HL-60/S4 treated with phorbol 12-myristate 13-acetate at 8.2 ng/mL for 4 days and 3 days (cell line): ENCODE data around the gene GREM2.

Experiments
- in situ Hi-C: fragments of 300-500 bp; cut with MboI; formaldehyde crosslinking; loops from 2 replicates; pipeline ENCODE4 v1.15.0; 2022; ENCODE audit warnings: low sequenced_read_pairs

GREM2 gene

DNA sequence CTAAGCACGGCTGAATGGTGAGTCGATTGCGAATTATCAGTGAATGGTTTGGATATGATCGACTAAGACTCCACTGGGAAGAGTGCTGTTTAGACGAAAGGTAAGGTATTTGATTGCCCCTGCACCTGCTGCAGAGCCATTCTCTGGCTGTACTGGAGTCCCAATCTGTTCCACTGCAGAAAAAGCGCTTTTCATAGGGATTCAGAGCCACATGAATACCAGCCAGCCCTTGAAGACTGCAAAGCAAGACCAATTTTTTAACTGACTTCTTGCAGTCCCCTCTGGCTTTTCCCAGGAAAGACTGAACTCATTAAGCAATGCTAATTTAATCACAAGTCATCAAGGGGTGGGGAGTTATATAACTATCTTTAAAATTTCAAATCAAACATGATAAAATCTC is 1.3 kb downstream of the GREM2 start:
- in situ Hi-C loops: no loop called here

- in situ Hi-C loops: no loop called here
Observed at GRCh38 chr1:240609527-240610060, 2.4 kb downstream of the GREM2 start.

GRCh38 chr1:240608707-240609106 is 3.2 kb downstream of the GREM2 start:
- in situ Hi-C loops: no loop called here

DNA sequence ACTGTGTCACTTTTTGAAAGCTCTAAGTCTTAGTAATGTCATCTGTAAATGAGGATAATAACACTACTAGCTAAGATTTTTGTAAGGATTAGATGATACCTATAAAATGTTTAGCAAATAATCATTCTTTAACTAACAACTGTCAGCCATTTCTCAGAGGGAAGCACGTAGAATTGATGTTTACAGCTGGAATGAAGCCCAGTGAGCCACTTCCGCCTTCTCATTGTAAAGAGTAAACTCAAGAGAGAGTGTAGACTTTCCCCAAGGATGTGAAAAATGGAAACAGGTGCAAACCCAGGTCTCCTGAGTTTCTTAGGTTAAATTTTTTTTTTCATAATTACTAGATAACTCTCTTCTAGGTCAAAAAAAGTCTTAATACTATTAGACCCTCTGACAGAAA is 4.9 kb downstream of the GREM2 start:
- in situ Hi-C loops: no loop called here

GRCh38 chr1:240602189-240602588 is 9.8 kb downstream of the GREM2 start:
- in situ Hi-C loops: no loop called here

DNA sequence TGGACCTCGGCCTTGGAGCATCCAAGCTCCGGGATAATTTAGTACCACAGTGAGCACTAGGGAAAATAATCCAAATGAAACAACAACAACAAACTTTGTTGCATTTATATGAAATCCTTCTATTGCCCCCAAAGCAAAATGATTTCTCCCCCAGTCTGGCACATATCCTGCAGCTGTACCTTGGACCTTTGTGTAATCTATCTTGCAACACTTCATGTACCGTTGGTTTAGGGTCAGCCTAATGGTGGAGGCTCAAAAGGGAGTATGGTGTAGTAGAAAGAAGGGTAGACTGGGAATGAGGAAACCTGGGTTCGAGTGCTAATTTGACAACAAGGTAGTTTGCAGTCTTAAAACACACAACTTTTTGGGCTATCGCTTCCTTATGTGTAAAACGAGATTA is 12.1 kb downstream of the GREM2 start:
- in situ Hi-C loops: no loop called here

DNA sequence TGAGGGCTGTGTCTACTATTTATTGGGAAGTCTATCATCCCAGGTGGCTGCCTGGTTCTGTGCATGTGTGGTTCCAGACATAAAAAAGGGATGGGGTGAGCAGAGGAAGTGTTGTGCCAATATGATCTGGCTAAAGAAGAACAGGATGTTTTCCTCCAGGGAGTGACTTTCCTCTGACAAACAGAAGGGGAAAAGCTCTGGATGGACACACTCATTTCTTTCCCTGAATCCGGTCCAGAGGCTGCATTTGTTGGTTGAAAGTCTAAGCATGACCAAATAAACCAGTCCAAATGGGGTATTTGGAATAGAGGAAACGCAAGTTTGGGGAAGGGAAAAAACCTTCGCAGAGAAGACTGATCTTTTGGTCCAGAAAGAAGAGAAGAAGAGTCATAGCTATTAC is 12.7 kb downstream of the GREM2 start:
- in situ Hi-C loops: no loop called here

DNA sequence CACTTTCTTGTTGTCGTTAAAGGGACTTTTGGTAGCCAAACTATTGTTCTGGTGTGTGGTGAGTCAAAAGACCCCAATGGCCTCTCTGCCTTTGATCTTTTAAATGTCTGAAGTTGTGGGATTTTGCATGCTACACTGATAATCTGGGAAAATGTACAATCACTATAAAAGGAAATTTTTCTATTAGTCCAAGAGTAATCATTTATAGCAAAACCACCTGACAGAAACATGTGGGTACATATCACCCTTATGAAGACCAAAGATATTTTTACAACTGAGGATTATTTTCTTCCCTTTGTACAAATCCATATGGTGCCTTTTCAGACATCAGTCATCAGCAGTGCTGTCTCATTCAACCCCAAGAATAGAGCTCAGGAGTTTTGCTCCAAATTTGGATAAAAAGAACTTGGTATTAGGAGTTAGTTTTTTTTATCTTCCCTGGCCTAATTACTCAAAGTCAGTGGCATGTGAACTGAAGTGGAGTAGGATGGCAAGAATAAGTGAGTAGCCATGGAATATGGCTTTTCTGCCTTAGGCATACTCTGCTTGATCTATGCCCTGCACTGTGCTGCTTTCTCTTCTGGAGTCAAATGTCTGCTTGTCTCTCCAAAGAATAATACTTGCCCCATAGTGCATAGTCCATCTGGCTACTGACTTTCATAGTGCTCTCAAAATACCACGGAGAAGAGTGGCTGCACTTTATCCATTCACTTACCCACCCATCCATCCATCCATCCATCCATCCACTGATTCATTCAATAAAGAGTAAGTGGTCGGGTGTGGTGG is 13.5 kb downstream of the GREM2 start:
- in situ Hi-C loops: no loop called here

- in situ Hi-C loops: no loop called here
Observed at GRCh38 chr1:240597153-240597745, 14.7 kb downstream of the GREM2 start.

DNA sequence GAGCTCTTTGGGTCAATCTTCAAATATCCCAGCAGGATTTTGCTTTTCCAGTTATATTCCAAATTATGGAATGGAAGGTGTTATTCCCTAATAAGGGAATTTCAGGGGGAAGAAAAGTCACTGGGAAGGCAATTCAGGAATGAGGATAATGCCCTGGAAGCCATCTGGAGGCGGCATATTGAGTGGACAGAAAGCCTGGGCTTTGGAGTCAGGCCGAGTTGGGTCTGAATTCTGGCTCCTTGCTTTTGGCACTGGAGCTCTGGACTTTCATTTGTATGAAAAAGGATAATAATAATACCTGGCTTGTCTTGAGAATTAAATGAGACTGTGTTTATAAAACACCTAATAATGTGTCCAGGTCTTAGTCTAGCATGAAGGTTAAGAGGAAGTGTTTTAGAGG is 16.5 kb downstream of the GREM2 start:
- in situ Hi-C loops: no loop called here

- in situ Hi-C loops: no loop called here
Observed at GRCh38 chr1:240591564-240591963, 20.4 kb downstream of the GREM2 start.

DNA sequence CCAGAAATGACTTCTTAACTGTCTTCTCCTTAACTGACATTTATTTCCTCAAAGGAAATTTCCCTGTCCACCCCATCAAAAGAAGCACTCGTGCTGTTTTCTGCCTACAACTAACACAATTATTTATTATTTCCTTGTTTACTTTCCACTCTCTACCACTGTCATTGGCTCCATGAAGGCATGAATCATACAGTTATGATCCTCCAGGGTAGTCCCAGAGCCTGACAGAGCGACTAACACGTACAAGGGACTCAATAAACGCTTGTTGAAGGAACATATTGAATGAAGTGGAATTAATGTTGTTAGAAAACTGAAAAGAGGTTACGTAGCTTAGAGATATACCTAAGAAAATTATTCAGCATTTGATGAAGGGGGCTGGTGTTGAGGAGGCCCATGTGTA is 20.9 kb downstream of the GREM2 start:
- in situ Hi-C loops: no loop called here

GRCh38 chr1:240589585-240590110 is 22.3 kb downstream of the GREM2 start:
- in situ Hi-C loops: no loop called here

GRCh38 chr1:240586006-240586405 is 25.9 kb downstream of the GREM2 start:
- in situ Hi-C loops: no loop called here

GRCh38 chr1:240582953-240583352 is 29.0 kb downstream of the GREM2 start:
- in situ Hi-C loops: no loop called here

DNA sequence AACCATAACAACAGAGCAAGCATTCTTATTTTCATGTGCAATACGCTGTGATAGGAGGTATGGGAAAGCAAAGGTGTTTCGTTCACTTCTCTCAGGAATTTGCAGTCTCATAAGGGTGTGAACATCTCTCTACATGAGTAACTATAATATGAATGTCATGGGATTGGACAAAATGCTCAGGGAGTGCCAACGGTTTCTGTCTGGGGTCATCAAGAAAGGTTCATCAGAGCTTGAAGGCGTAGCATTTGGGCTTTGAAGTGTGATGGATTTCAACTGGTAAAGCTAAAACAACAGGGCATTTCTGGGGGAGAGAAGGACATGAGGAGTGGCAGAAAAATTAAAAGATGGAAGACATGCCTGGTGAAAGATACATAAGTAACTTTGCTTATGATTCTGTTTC is 32.4 kb downstream of the GREM2 start:
- in situ Hi-C loops: no loop called here

- in situ Hi-C loops: no loop called here
Observed at GRCh38 chr1:240577095-240577494, 34.9 kb downstream of the GREM2 start.

GRCh38 chr1:240575981-240576662 is 35.8 kb downstream of the GREM2 start:
- in situ Hi-C loops: no loop called here

DNA sequence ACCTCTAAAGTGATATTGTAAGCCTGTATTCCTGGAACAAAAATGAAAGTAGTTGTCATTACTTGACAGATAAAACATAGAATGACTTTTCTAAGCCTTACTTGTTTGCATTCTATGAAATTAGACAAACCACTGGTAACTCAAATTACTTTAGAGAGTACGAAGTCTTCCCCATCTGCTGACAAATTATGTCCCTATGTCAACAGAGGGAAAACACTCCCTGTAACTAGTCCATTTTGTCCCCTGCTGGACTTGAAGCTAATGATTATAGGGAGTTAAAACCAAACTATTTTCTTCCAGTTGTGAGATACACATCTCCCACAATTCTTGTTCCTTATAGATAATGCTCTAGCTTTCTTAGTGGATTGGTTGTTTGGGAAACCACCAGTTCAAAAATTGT is 39.6 kb downstream of the GREM2 start:
- in situ Hi-C loops: no loop called here

DNA sequence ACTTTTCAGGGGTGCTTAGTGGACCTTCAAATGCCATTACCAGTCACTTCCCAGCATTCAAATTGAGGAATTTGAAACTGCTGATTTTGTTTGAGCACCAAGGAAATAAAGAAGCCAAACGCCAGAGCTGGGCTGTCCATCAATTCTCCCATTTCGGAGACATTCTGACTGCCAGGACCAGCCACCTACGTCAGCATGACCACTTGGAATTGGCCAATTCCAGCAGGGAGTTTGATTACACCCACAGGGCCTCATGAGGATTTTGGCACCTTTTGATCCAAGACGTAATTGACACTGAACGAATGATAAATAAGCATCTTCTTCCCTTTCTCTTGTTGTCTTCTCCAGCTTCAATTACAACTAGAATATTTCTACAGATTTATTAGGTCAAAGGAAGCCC is 40.2 kb downstream of the GREM2 start:
- in situ Hi-C loops: no loop called here

GRCh38 chr1:240567066-240567465 is 44.9 kb downstream of the GREM2 start:
- in situ Hi-C loops: no loop called here

DNA sequence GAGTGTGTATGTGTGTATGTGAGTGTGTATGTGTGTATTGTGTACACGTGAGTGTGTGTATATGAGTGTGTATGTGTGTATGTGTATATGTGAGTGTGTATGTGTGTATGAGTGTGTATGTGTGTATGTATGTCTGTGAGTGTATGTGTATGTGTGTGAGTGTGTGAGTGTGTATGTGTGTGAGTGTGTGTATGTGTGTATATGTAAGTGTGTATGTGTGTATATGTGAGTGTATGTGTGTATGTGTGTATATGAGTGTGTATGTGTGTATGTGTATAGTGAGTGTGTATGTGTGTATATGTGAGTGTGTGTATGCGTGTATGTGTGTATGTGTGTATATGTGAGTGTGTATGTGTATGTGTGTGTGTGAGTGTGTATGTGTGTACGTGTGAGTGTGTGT is 49.2 kb downstream of the GREM2 start:
- in situ Hi-C loops: no loop called here
